Effector memory CD4-positive, alpha-beta T cell (primary cell): ENCODE results near the gene SNX6.
"Not testable (repeated sequence)": the region's sequence is repeated elsewhere in the genome, so short reads cannot be mapped to it uniquely, and the experiment has no call there.

Source experiments
- DNase-seq, 3 donors: peaks; one replicate each; pipeline ENCODE4 v3.0.0-alpha.2; 2020
- H3K27ac ChIP-seq: 2 replicates; pipeline ENCODE4 v1.7.0; 2013; ENCODE audit warnings: mild to moderate bottlenecking, low read length, moderate library complexity; ENCODE audit not compliant: insufficient read depth, poor library complexity, severe bottlenecking
- H3K27me3 ChIP-seq: replicated peaks from 2 replicates; pipeline ENCODE4 v1.7.0; 2013; ENCODE audit warnings: mild to moderate bottlenecking, low read length; ENCODE audit not compliant: insufficient read depth, control insufficient read depth, poor library complexity, severe bottlenecking
- H3K36me3 ChIP-seq: 2 replicates; pipeline ENCODE4 v1.7.0; 2013; ENCODE audit warnings: mild to moderate bottlenecking, low read length, moderate library complexity; ENCODE audit not compliant: control insufficient read depth, insufficient read depth
- H3K4me1 ChIP-seq: 2 replicates; pipeline ENCODE4 v1.7.0; 2013; ENCODE audit warnings: low read length, mild to moderate bottlenecking; ENCODE audit not compliant: control insufficient read depth, insufficient read depth, poor library complexity, severe bottlenecking
- H3K4me3 ChIP-seq: 2 replicates; pipeline ENCODE4 v1.7.0; 2013; ENCODE audit warnings: low read length, low read depth, mild to moderate bottlenecking; ENCODE audit not compliant: insufficient read depth, poor library complexity, severe bottlenecking
- H3K9me3 ChIP-seq: 2 replicates; pipeline ENCODE4 v1.7.0; 2013; ENCODE audit warnings: mild to moderate bottlenecking, low read length, moderate library complexity; ENCODE audit not compliant: control insufficient read depth

SNX6 gene

GRCh38 chr14:34642595-34642994 lies 12.6 kb upstream of the SNX6 start:
- no peaks in the 10 kb centered on the region for H3K36me3 ChIP-seq
- DNase-seq, result no peak
- no peaks in the 10 kb centered on the region for H3K9me3 ChIP-seq
- no peaks in the 10 kb centered on the region for H3K4me1 ChIP-seq
- H3K27me3 ChIP-seq, result no peaks in the 10 kb centered on the region
- H3K27ac ChIP-seq, result no peak overlapping the region
- H3K4me3 ChIP-seq, result no peak overlapping the region

- DNase-seq, result no peak
- no peaks in the 10 kb centered on the region for H3K36me3 ChIP-seq
These were observed 10.9 kb upstream of the SNX6 start for GRCh38 chr14:34640826-34641225.

GRCh38 chr14:34634360-34634771 lies 4.4 kb upstream of the SNX6 start:
- not testable (repeated sequence) for H3K4me3 ChIP-seq, H3K4me1 ChIP-seq, H3K27ac ChIP-seq

More at GRCh38 chr14:34640826-34641225, 10.9 kb upstream of the SNX6 start:
- no peak overlapping the region for H3K4me3 ChIP-seq
- no peaks in the 10 kb centered on the region for H3K4me1 ChIP-seq
- no peaks in the 10 kb centered on the region for H3K27me3 ChIP-seq
- no peak overlapping the region for H3K27ac ChIP-seq
- no peaks in the 10 kb centered on the region for H3K9me3 ChIP-seq

GRCh38 chr14:34633742-34634141 lies 3.8 kb upstream of the SNX6 start:
- no peak overlapping the region for H3K4me3 ChIP-seq
- H3K27ac ChIP-seq, result no peak overlapping the region
- H3K36me3 ChIP-seq, result no peaks in the 10 kb centered on the region
- peaks cover under 1% of the 10 kb centered on the region for H3K4me1 ChIP-seq
- no peak for DNase-seq
- no peaks in the 10 kb centered on the region for H3K9me3 ChIP-seq
- no peaks in the 10 kb centered on the region for H3K27me3 ChIP-seq

More at GRCh38 chr14:34634360-34634771, 4.4 kb upstream of the SNX6 start:
- not testable (repeated sequence) for H3K9me3 ChIP-seq, H3K27me3 ChIP-seq, DNase-seq, H3K36me3 ChIP-seq

- H3K36me3 ChIP-seq, result no peaks in the 10 kb centered on the region
- no peaks in the 10 kb centered on the region for H3K27me3 ChIP-seq
- no peak overlapping the region for H3K27ac ChIP-seq
- peaks cover 6% of the 10 kb centered on the region for H3K4me1 ChIP-seq
- no peak for DNase-seq
- H3K9me3 ChIP-seq, result no peaks in the 10 kb centered on the region
- no peak overlapping the region for H3K4me3 ChIP-seq
These were observed 2.5 kb upstream of the SNX6 start for GRCh38 chr14:34632411-34632978.

GRCh38 chr14:34629344-34629656 lies 648 bp downstream of the SNX6 start:
- Histone ChIP-seq H3K4me3 (peak overlapping the region; percentile 99), H3K27ac (peak overlapping the region; percentile 95), H3K4me1 (peaks cover 6% of the 10 kb centered on the region), H3K36me3 (no peaks in the 10 kb centered on the region), H3K27me3 (no peaks in the 10 kb centered on the region), H3K9me3 (no peaks in the 10 kb centered on the region)
- DNase-seq, result no peak

GRCh38 chr14:34628681-34629135 lies 1.2 kb downstream of the SNX6 start:
- Histone ChIP-seq H3K9me3 (no peaks in the 10 kb centered on the region), H3K36me3 (peaks cover under 1% of the 10 kb centered on the region), H3K27me3 (no peaks in the 10 kb centered on the region), H3K4me1 (peaks cover 6% of the 10 kb centered on the region), H3K27ac (no peak overlapping the region), H3K4me3 (peak overlapping the region; percentile 99)
- peak; percentile 0 to 17 (median 9) for DNase-seq

GRCh38 chr14:34623506-34623905 lies 6.4 kb downstream of the SNX6 start:
- peaks cover 12% of the 10 kb centered on the region for H3K36me3 ChIP-seq
- H3K4me1 ChIP-seq, result peaks cover 6% of the 10 kb centered on the region
- H3K27me3 ChIP-seq, result no peaks in the 10 kb centered on the region
- no peaks in the 10 kb centered on the region for H3K9me3 ChIP-seq
- no peak overlapping the region for H3K27ac ChIP-seq
- no peak overlapping the region for H3K4me3 ChIP-seq
- DNase-seq, result no peak

- no peak overlapping the region for H3K27ac ChIP-seq
- H3K4me3 ChIP-seq, result no peak overlapping the region
- peaks cover 12% of the 10 kb centered on the region for H3K36me3 ChIP-seq
- no peaks in the 10 kb centered on the region for H3K9me3 ChIP-seq
- peaks cover 3% of the 10 kb centered on the region for H3K4me1 ChIP-seq
- DNase-seq, result no peak
- H3K27me3 ChIP-seq, result no peaks in the 10 kb centered on the region
These were observed 9.1 kb downstream of the SNX6 start for GRCh38 chr14:34620839-34621238.

GRCh38 chr14:34620115-34620514 lies 9.8 kb downstream of the SNX6 start:
- Histone ChIP-seq H3K27me3 (no peaks in the 10 kb centered on the region), H3K4me3 (no peak overlapping the region), H3K36me3 (peaks cover 12% of the 10 kb centered on the region), H3K4me1 (peaks cover 3% of the 10 kb centered on the region), H3K9me3 (no peaks in the 10 kb centered on the region), H3K27ac (no peak overlapping the region)
- no peak for DNase-seq
